HUDEP-2 (cell line): ENCODE measurements around the gene TTC23.
"Not testable (repeated sequence)": the region's sequence is repeated elsewhere in the genome, so short reads cannot be mapped to it uniquely, and the experiment has no call there.

Experiments used
- DNase-seq, 76 experiments: peaks; one replicate each; lab custom pipeline; 2025; ENCODE audit not compliant: unreplicated experiment in 76 of 76; lab: John Stamatoyannopoulos, UW

TTC23 gene

GRCh38 chr15:99250857-99251841, 1.8 kb upstream of the TTC23 start, which contains the start of gene LRRC28:
TSS of gene LRRC28 (plus strand) at chr15:99251481. CDS start at chr15:99255958, 4,477 bp downstream.
- DNase-seq, result peak; percentile 51 to 98 (median 94)

DNA sequence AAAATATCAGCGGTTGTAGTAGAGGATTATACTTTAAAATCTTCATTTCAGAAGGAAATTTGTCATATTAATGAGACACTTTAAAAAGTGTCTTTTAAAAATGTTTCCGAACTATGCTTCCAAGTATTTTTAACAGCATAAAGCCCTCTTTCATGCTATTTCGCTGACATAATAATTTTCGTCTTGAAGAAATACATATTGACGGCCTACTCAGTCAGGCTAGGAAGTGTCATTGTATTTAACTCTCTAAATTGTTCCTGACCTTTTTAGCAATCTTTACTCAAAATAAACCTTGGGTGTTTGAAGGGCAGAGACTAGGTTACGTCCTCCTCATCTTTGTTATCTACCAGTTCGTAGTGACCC, 1.1 kb upstream of the TTC23 start:
- DNase-seq, result no peak

GRCh38 chr15:99250001-99250400, 620 bp upstream of the TTC23 start:
- DNase-seq, result no peak

- DNase-seq, result no peak
Observed at GRCh38 chr15:99248000-99248715, 1.2 kb downstream of the TTC23 start.

GRCh38 chr15:99247062-99247461, 2.3 kb downstream of the TTC23 start:
- no peak for DNase-seq

DNA sequence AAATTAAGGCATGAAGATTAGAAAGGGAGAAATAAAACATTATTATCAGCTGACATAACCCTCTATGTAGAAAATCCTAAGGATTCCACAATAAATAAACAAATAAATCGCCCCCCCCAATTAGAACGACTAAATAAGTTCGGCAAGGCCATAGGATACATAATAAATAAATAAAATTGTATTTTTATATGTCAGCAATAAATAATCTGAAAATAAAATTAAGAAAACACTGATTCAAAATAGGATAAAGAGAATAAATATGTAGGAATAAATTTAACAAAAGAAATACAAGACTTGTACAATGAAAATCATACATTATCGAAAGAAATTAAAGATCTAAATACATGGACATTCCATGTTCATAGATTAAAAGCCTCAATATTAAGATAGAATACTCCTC, 5.1 kb downstream of the TTC23 start:
- no peak for DNase-seq

- no peak for DNase-seq
Observed at GRCh38 chr15:99241752-99242151, 7.6 kb downstream of the TTC23 start.

DNA sequence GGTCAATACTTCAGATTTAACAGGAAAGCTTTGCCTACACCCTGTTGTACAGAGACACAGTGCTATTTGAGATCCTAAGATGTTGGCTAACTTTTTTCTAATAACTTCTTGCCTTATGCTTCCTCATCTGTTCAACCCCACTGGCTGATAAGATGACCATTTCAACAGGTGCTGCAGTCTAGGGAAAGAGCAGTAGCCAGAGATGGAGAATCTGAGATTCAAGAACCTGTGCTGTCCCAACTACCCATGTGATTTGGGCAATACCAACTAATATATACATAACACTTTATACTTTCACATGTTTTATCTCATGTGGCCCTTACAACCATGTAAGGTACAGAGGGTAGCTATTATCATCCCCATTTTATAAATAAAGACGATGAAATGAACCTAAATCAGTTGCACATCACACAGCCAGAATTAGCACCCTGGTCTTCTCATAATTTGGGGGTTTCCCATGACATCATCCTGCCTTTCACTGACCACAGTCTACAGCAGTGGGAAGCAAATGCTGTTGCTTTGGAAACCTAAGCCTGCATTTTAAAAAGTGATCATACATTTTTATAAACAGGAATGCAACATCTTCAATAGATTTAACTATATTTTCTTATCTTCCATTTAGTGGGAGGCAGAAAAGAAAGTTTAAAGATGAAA, 9.7 kb downstream of the TTC23 start:
- DNase-seq, result no peak

GRCh38 chr15:99238849-99239248, 10.5 kb downstream of the TTC23 start:
- DNase-seq, result no peak

DNA sequence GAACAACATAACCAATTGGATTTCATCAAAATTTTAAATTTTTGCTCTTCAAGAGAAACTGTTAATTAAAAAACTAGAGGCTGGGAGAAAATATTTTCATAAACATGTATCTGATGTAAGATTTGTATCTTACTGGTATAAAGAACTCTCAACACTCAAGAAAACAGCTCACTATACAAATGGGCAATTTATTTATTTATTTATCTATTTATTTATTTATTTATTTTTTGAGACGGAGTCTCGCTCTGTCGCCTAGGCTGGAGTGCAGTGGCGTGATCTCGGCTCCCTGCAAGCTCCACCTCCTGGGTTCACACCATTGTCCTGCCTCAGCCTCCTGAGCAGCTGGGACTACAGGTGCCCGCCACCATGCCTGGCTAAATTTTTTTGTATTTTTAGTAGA, 15.2 kb downstream of the TTC23 start:
- DNase-seq, result not testable (repeated sequence)

DNA sequence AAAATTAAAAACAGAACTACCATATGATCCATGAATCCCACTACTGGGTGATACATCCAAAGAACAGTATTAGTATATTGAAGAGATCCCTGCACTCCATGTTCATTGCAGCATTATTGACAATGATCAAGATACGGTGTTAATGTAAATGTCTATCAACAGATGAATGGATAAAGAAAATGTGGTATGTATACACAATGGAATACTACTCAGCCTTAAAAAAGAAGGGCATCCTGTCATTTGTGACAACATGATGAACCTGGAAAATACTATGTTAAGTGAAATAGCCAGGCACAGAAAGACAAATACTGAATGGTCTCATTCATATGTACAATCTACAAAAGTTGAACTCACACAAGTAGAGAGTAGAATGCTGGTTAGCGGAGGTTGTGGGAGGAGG, 16.6 kb downstream of the TTC23 start:
- DNase-seq, result no peak

- no peak for DNase-seq
Observed at GRCh38 chr15:99230867-99231266, 18.5 kb downstream of the TTC23 start.

DNA sequence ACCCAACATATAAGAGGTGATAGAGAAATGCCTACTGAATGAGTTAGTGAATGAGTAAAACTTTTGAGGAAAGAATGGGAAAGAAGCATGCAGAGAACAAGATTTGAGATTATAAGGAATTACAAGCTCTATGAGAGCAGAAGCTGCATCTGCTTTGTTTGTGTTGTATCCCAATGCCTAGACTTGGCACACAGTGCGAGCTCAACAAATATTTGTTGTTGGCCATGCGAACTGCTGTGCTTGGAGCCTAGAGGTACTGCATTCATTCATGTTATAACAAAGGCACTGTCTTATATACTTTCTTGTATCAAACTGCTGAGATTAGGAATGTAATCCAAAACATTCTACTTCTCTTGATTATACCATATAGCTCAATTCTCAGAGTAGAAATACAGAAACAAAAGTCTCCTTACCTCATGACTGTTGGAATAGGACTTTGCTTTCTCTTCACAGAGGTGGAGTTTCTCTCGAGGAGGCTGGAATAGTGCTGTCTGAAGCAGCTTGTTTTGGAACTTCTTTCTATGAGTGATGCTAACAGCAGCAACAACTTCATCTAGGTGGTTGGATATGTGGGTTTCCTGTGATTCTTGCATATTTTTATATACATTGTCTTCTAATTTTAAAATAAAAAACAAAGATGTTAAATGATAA, 21.1 kb downstream of the TTC23 start:
- DNase-seq, result no peak

- DNase-seq, result no peak
Observed at GRCh38 chr15:99226802-99227201, 22.6 kb downstream of the TTC23 start.

DNA sequence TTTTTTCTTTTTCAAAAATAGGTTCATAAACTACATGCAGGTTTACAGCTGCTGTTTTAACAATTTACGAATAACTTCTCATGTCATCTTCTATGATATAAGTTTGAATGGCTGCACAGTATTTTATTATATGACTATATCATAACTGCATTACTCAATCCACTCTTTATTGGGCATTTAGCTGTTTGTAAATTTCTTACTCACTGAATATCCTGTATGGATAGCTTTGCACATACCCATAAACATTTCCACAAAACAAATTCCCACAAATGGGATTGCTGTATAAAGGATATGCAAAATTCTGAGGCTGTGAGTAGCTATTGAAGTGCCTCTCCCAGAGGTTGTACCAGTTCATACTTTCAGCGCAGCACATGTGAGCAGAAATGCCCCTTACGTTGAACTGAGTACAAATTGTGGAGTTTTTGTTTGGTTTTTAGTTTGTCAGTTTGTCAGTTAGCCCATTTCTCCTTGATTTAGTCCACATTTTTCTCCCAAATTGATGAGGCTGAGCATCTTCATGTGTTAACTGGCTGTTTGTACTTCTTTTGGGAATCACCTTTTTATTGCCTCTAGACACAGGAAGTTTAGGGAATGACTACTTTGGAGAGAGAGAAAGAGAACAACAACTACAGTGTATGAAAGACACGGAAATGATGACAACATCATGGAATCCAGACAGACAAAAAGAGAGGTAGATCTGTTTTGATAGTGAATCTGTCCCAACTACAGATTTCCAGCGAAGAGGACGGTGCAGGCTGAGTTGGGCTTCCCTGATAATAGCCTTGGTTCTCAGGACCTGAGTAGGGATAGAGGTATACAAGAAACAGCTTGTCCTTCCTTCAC, 24.8 kb downstream of the TTC23 start:
- no peak for DNase-seq

DNA sequence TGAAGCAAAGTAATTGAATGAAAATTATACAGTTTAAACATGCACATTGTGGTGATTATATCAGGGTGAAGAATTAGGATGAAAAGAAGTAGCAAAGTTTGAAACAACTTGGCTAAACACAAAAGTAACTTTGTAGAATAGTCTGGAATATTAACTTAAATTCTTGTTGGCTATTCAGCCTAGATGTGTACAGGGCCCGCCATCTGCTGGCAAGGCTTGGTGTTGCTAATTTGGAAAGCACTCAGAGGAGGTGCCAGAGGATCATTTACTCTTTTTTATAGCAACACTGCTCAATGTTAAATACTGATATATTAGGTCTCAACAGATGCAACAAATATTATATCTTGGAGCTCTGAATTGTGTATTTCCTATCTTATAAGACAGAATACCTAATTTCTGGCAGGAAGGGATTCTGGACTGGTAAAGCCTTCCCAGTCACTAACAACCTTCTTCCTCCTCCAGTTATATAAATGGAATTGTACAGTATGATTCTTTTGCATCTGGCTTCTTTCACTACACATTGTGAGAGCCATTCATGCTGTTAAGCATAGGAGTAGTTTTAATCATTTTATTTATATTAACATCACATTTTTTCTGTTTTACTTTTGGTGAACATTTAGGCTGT, 36.1 kb downstream of the TTC23 start:
- peak in 50 of 76 experiments; percentile 2 to 64 (median 29) for DNase-seq

DNA sequence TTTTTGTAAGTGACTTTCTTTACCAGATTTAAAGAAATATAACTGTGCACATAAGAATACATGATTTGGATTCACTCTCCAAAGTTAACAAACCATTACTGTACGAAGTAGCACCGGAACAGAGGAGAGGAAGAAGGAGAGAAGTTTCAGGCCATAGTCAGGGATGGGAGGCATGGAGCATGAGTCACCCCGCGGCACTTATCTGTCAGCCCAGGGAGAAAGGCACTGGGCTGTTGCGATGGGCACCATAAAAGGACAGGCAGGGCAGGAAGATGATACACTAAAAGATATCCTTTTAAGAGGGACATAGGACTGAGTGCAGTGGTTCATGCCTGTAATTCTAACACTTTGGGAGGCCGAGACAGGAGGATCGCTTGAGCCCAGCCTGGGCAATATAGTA, 37.0 kb downstream of the TTC23 start:
- peak in 1 of 76 experiments; percentile 2 for DNase-seq

DNA sequence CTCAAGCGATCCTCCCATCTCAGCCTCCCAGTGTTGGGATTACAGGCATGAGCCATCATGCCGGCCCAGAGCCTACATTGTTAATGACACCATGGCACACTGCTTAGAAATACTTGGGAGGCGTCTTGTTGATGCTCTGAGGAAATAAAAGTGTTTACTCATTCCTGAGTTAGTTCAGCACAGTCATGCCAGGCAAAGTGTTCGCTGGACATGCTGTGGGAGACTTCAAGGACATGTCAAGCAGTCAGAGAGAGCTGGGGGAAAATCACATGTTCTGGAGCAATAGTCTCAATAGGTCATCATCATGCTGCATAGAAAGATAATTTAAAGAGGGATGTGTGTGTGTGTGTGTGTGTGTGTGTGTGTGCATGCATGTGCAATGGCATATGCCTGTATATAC, 37.5 kb downstream of the TTC23 start:
- DNase-seq, result no peak

DNA sequence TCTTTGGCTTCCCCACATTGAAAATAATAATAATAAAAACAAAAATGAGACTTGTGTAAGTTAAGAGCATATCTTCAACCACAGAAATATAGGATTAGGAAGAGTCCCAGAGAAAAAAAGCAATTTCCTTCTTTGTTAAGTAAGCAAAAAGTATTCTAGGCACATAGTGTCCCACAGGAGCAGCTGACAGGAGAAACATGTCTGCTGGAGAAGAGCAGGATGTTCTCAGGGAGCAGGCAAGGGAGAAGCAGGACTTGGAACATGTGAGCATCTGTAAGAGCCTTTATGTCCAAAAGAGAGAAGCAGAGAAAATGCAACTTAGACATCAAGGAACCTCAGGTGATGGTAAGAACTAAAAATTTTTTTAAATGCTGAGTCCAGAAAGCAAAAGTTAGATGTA, 39.0 kb downstream of the TTC23 start:
- no peak for DNase-seq
